GM12801 (cell line): Measurements from ENCODE around the gene SMIM13.

ENCODE experiments used
- CTCF ChIP-seq: IDR thresholded peaks from one replicate; pipeline ENCODE4 v1.5.1; 2011; ENCODE audit warnings: control low read depth; ENCODE audit not compliant: insufficient read length; ENCODE audit errors: extremely low read depth

SMIM13 gene

GRCh38 chr6:11056871-11057270, 36.8 kb upstream of the SMIM13 start:
- no peak for TF ChIP-seq CTCF

DNA sequence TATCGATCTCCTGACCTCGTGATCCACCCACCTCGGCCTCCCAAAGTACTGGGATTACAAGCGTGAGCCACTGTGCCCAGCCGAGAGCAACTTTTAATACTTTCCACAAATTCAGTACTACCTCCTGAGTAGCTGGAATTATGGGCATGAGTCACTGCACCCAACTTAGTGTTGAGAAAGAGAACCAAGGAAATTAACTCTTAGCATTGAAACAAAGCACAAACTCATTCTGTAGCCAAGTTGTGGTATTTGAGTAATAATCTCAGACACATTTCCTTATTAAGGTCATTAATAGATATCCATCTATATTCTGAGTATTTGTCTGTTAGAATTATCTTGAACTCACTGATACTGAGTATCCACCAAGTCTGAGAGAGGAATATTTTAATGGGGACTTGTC, 35.2 kb upstream of the SMIM13 start:
- no peak for TF ChIP-seq CTCF

- no peak for TF ChIP-seq CTCF
Observed at GRCh38 chr6:11062083-11062482, 31.6 kb upstream of the SMIM13 start.

DNA sequence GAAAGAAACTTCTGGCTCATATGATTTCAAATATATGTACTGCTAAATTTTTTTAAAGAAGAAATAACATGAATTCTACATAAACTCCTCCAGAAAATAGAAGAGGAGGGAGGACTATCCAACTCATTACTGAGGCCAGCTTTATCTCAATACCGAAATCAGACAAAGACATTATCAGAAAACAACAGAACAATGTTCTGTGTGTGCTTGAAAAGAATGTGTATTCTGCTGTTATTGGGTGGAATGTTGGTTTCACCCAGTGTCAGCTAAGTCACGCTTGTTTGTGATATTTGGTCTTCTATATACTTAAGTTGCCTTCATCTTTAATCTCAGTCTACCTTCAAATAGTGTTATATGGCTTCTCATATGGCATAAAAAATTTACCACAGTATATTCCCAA, 30.9 kb upstream of the SMIM13 start:
- no peak for TF ChIP-seq CTCF

- no peak for TF ChIP-seq CTCF
Observed at GRCh38 chr6:11064836-11065235, 28.8 kb upstream of the SMIM13 start.

DNA sequence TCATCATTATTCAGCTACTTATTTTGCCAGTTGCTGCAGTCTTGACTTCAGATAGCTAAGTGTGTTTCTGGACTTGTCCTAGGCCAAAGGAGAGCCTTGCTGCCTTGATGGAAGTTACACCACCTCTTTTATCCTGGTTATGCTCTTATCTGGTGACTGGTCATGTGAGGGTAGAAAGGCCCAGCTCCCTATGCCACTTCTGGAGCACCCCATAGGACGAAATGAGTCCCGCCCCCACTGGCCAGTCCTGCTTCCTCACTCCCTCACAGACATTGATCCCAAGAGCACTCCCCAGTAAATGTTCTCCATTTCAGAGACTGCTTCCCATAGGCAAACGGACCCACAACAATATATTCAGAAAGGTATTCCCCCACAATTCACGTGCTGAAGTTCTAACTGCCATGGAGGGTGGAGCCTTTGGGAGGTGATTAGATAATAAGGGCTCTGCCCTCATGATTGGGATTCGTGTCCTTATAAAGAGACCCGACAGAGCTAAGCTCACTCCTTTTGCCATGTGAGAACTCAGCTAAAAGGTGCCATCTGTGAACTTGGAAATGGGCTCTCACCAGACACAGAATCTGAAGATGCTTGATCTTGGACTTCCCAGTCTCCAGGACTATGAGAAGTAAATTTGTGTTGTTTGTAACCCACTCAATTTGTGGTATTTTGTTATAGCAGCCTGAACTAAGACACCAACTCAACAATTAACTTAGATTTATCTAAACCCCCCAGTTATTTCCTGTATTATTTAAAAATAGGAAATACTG, 28.0 kb upstream of the SMIM13 start:
- TF ChIP-seq CTCF: no peak

- TF ChIP-seq CTCF: no peak
Observed at GRCh38 chr6:11066505-11067347, 26.9 kb upstream of the SMIM13 start.
